ENCODE measurements around the gene TMOD1. TPM values are rescaled to one million over a fixed set of nuclear protein-coding genes. Genes with fewer than 3 reads are reported as not detected.

TMOD1 gene
- total and polyA plus RNA-seq, 2 of the 13 experiments (the other 11 are each of a cell fraction or from before 2014, with no cell fraction given) = 0.04 to 0.07 TPM

GRCh38 chr9:97594381-97594921 is 93.0 kb downstream of the TMOD1 start:
- POLR2A ChIA-PET = no interaction called here
- CTCF ChIA-PET (ENCODE audit: low intra/inter-chr PET ratio, low total read pairs) = no interaction called here
- intact Hi-C loops (cut with micrococcal nuclease; ENCODE audit: unreplicated experiment) = no loop called here
- Histone ChIP-seq H3K4me2 (ENCODE audit: low read depth, low read length) (no peak overlapping the region), H3K27me3 (ENCODE audit: control insufficient read depth in 1 of 2, insufficient read depth in 2 of 2, low read length in 2 of 2) (no peaks in the 10 kb centered on the region), H3K4me1 (ENCODE audit: insufficient read depth, low read length) (peaks cover 6% of the 10 kb centered on the region), H4K20me1 (ENCODE audit: insufficient read depth, low read length) (no peaks in the 10 kb centered on the region), H3K79me2 (ENCODE audit: insufficient read depth, low read length) (no peaks in the 10 kb centered on the region), H3K27ac (ENCODE audit: extremely low read length, insufficient read depth, low read length) (no peak overlapping the region), H3K36me3 (replicated peaks in 1 of 2; ENCODE audit: control insufficient read depth in 1 of 2, insufficient read depth in 2 of 2, low read length in 2 of 2) (no peaks in the 10 kb centered on the region), H3K9ac (ENCODE audit: insufficient read depth, low read depth, low read length) (no peak overlapping the region), H2AFZ (ENCODE audit: low read length) (no peak overlapping the region), H3K4me3 (replicated peaks in 1 of 3; ENCODE audit: insufficient read depth in 1 of 3, low read depth in 2 of 3, low read length in 3 of 3) (no peak overlapping the region), H3K9me3 (ENCODE audit: low read length) (no peaks in the 10 kb centered on the region)
- no peak for ATAC-seq
- 47% methylated on average over 8 of the region's 11 CpGs for WGBS (ENCODE audit: low lambda C conversion rate)
- in situ Hi-C loops (cut with HindIII; ENCODE audit: extremely low pct_ligation_motif_present, low pct_unique_long_range_greater_than_20kb) = loop anchor here (10.0 kb wide), 1 partner anchor 130 kb away; no protein-coding TSS in a partner anchor
- no peak for DNase-seq (ENCODE audit: low spot score)
- no peak for FAIRE-seq
- BruUV-seq (replicated peaks) = no TSS peak
- TF ChIP-seq PHF20 (CRISPR knock-in tag; IDR thresholded peaks at IDR 0.05) = no peak
- TF ChIP-seq ZNF704 (CRISPR knock-in tag; IDR thresholded peaks at IDR 0.05; ENCODE audit: borderline replicate concordance) = no peak
- no peak for TF ChIP-seq ZNF792 (CRISPR knock-in tag; IDR thresholded peaks at IDR 0.05)
- TF ChIP-seq HBP1 (CRISPR knock-in tag; IDR thresholded peaks at IDR 0.05; ENCODE audit: low read depth) = no peak
- no peak for TF ChIP-seq CCAR2 (optimal IDR thresholded peaks at IDR 0.05; ENCODE audit: low read depth, low read length)
- no peak for TF ChIP-seq HINFP (CRISPR knock-in tag; IDR thresholded peaks at IDR 0.05; ENCODE audit: low read depth)
- no peak for TF ChIP-seq SP2 (CRISPR knock-in tag; IDR thresholded peaks at IDR 0.05)
- TF ChIP-seq NONO (IDR thresholded peaks at IDR 0.05) = no peak
- no peak for TF ChIP-seq NONO (CRISPR knock-in tag; conservative IDR thresholded peaks at IDR 0.05)
- no peak for TF ChIP-seq ZBTB34 (CRISPR knock-in tag; IDR thresholded peaks at IDR 0.05)
- TF ChIP-seq ZNF292 (CRISPR knock-in tag; IDR thresholded peaks at IDR 0.05; ENCODE audit: borderline replicate concordance, low read depth) = no peak
- no peak for TF ChIP-seq ZNF83 (CRISPR knock-in tag; IDR thresholded peaks at IDR 0.05; ENCODE audit: borderline replicate concordance)
- TF ChIP-seq ZBTB20 (CRISPR knock-in tag; IDR thresholded peaks at IDR 0.05; ENCODE audit: borderline replicate concordance, low read depth) = no peak
- no peak for TF ChIP-seq E2F1 (CRISPR knock-in tag; IDR thresholded peaks at IDR 0.05)
- TF ChIP-seq ZNF121 (CRISPR knock-in tag; IDR thresholded peaks at IDR 0.05) = no peak
- TF ChIP-seq ZBTB39 (CRISPR knock-in tag; IDR thresholded peaks at IDR 0.05) = no peak
